SK-N-SH treated with all-trans-retinoic acid at 6 μM for 48 hours (cell line): ENCODE results near the gene E2F6.

ENCODE experiments used
- ARNTL ChIP-seq: fragments of 450-650 bp; formaldehyde crosslinking; IDR thresholded peaks from 2 replicates; pipeline ENCODE4 v1.5.0; 2020; ENCODE audit warnings: low read depth, mild to moderate bottlenecking, moderate library complexity, borderline replicate concordance
- ESRRG ChIP-seq: fragments of 250-450 bp; sonication (Bioruptor Pico); IDR thresholded peaks from 2 replicates; pipeline ENCODE4 v1.6.1; 2021; ENCODE audit warnings: mild to moderate bottlenecking

- no peak for TF ChIP-seq ARNTL (CRISPR knock-in tag)
- no peak for TF ChIP-seq ESRRG (CRISPR knock-in tag)
These were observed 28.4 kb downstream of the E2F6 start for GRCh38 chr2:11437602-11438001.
